Sigmoid colon (tissue), 7 donors: Measurements from ENCODE around the gene CCDC154. TPM values are rescaled to one million over a fixed set of nuclear protein-coding genes. Genes with fewer than 3 reads are reported as not detected.
"Not testable (repeated sequence)": the region's sequence is repeated elsewhere in the genome, so short reads cannot be mapped to it uniquely, and the experiment has no call there.

Experiments used
- DNase-seq: peaks from one replicate; pipeline ENCODE4 v3.0.0-alpha.2; 2019
- H3K27ac ChIP-seq, 4 donors: fragments of 200-600 bp; sonication (generic); one replicate each; pipeline ENCODE4 v1.5.1; 2016 to 2019; ENCODE audit warnings: mild to moderate bottlenecking in 1 of 4
- H3K27me3 ChIP-seq, 3 donors: fragments of 200-600 bp; sonication (generic); one replicate each; pipeline ENCODE4 v1.5.1; 2019; ENCODE audit warnings: mild to moderate bottlenecking in 1 of 3
- H3K36me3 ChIP-seq, 4 donors: fragments of 200-600 bp; sonication (generic); one replicate each; pipeline ENCODE4 v1.5.1; 2016 to 2019
- H3K4me1 ChIP-seq, 4 donors: fragments of 200-600 bp; sonication (generic); one replicate each; pipeline ENCODE4 v1.5.1; 2017 to 2019
- H3K4me3 ChIP-seq, 4 donors: fragments of 200-600 bp; sonication (generic); one replicate each; pipeline ENCODE4 v1.5.1; 2017 to 2019; ENCODE audit warnings: mild to moderate bottlenecking in 2 of 4, moderate library complexity in 1 of 4
- H3K9me3 ChIP-seq, 4 donors: fragments of 200-600 bp in 3 of 4; sonication (generic) in 3 of 4; one replicate each; pipeline versions ENCODE4 v1.5.1 to v1.6.1; 2013 to 2019
- EP300 ChIP-seq, 4 donors: sonication (generic); formaldehyde crosslinking; IDR thresholded peaks; one replicate each; pipeline ENCODE4 v1.6.1; 2017; ENCODE audit warnings: antibody characterized with exemption in 4 of 4
- POLR2A ChIP-seq, 2 donors: fragments of 450-650 bp; IDR thresholded peaks; one replicate each; pipeline ENCODE4 v1.6.1; 2016; ENCODE audit warnings: antibody characterized with exemption in 2 of 2, mild to moderate bottlenecking in 2 of 2, moderate library complexity in 2 of 2
- POLR2AphosphoS5 ChIP-seq, 4 donors: sonication (generic); formaldehyde crosslinking; IDR thresholded peaks; one replicate each; pipeline ENCODE4 v1.6.1; 2017; ENCODE audit warnings: antibody characterized with exemption in 4 of 4
- WGBS, 2 donors: extraction: QIAGEN DNeasy Blood & Tissue Kit; methylation state at CpG; one replicate each; pipeline ENCODE4 v1.1.7; 2013; 5-methylcytosine and 5-hydroxymethylcytosine counted together
- intact Hi-C: fragments of 100-400 bp; cut with DNase I; formaldehyde crosslinking; loops from one replicate; pipeline ENCODE4 v1.15.1; 2023
- polyA plus RNA-seq, 3 donors: library from polyadenylated mRNA; stranded (reverse); fragments of 200-250 nt; gene quantifications; one replicate each; pipeline ENCODE4 v1.2.3, GENCODE V29; 2013
- total RNA-seq, 4 donors: library from RNA; depleted of rRNA; stranded (reverse); fragments of >200 nt; gene quantifications; one replicate each; pipeline ENCODE4 v1.1.0, GENCODE V29; 2016
- TF ChIP-seq, protein P1 (sequence below), 4 experiments: fragments of 450-650 bp in 3 of 4; fragments of 200-600 bp in 1 of 4; IDR thresholded peaks; one replicate each; pipeline ENCODE4 v1.5.1; 2016 to 2019; ENCODE audit warnings: antibody characterized with exemption in 4 of 4, mild to moderate bottlenecking in 3 of 4, moderate library complexity in 2 of 4
- donor health status: healthy with polysubstance abuse.
- donor health status: Bipolar disorder and iron deficiency.
- donor health status: healthy.

The CCDC154 gene
- total and polyA plus RNA-seq, 7 donors = 0.55 to 1.4 TPM; not detected in 5

DNA sequence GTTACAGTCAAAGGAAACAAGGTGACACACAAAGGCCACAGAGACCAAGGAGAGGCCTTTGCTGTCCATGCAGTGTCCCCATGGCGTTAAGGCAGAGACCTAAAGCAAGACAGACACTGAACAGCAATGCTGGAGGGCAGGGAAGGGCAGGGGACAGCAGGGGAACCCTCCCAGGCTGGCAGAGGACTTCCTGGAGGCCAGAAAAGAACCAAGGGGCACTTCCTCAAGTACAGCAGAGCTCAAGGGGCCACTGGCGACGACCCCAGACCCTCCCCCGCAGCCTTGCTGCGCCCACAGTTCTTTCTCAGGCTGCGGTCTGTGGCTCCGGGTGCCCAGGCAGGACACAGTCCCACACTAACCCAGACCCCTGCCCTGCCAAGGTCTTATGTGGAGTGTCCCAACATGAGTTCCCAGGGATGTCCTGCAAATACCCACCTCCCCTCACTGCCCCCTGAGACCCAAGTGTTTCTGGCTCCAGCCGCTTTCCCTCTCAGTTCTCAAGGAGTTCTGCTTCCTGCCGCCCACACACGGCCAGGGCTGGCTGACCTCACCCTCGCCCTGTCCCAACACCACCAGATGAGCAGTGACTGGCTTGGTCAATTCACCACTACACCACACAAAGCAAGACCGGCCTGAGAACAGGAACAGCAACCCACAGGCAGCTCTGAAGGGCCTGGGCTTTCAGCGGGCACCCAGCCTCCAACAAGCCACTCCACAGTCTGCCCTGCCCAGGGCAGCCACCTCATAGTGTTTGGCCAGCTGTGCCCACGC, 26.3 kb upstream of the CCDC154 start:
- Histone ChIP-seq H3K4me1 (peaks cover 0 to 38% (median 30%) of the 10 kb centered on the region in 4 donors), H3K27me3 (no peaks in the 10 kb centered on the region), H3K4me3 (no peak overlapping the region), H3K9me3 (no peaks in the 10 kb centered on the region), H3K36me3 (no peaks in the 10 kb centered on the region), H3K27ac (peak overlapping the region in 1 of 4 donors; percentile 31)
- TF ChIP-seq, protein P1, sequence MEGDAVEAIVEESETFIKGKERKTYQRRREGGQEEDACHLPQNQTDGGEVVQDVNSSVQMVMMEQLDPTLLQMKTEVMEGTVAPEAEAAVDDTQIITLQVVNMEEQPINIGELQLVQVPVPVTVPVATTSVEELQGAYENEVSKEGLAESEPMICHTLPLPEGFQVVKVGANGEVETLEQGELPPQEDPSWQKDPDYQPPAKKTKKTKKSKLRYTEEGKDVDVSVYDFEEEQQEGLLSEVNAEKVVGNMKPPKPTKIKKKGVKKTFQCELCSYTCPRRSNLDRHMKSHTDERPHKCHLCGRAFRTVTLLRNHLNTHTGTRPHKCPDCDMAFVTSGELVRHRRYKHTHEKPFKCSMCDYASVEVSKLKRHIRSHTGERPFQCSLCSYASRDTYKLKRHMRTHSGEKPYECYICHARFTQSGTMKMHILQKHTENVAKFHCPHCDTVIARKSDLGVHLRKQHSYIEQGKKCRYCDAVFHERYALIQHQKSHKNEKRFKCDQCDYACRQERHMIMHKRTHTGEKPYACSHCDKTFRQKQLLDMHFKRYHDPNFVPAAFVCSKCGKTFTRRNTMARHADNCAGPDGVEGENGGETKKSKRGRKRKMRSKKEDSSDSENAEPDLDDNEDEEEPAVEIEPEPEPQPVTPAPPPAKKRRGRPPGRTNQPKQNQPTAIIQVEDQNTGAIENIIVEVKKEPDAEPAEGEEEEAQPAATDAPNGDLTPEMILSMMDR (IDR thresholded peaks at IDR 0.05) = no peak
- TF ChIP-seq EP300 (IDR thresholded peaks at IDR 0.05) = no peak
- TF ChIP-seq POLR2A (IDR thresholded peaks at IDR 0.05) = no peak
- TF ChIP-seq POLR2AphosphoS5 (IDR thresholded peaks at IDR 0.05) = no peak
- intact Hi-C loops = no loop called here
- 75 to 84% methylated on average over 14 of the region's 14 CpGs for WGBS, 2 donors
- DNase-seq = no peak

DNA sequence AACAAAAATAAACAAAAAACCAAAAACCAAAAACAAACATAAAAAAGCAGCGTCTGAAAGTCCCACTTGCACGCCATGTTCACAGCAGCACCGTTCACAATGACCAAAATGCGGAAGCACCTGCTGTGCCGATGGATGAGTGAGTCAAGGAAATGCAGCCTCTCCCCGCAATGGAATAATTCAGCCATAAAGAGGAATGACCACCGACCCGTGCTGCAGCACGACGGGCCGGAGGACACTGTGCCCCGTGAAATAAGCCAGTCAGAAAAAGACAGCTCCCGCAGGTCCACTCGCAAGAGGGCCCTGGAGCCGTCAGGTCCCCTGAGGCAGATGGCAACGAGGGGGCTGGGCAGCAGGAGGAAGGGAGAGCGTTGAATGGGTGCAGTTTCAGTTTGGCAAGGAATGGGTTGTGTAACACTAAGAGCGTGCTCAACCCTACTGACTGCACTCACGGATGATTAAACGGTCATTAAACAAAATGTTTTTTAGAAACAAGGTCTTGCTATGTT, 25.4 kb upstream of the CCDC154 start:
- no peak overlapping the region for H3K4me3 ChIP-seq
- H3K27ac ChIP-seq = no peak overlapping the region
- no peaks in the 10 kb centered on the region for H3K27me3 ChIP-seq
- peaks cover 0 to 33% (median 26%) of the 10 kb centered on the region in 4 donors for H3K4me1 ChIP-seq
- 80 to 84% methylated on average over 20 of the region's 20 CpGs for WGBS, 2 donors
- no peaks in the 10 kb centered on the region for H3K9me3 ChIP-seq
- H3K36me3 ChIP-seq = peaks cover 0 to 2% (median 0%) of the 10 kb centered on the region in 4 donors
- intact Hi-C loops = no loop called here
- TF ChIP-seq POLR2AphosphoS5 (IDR thresholded peaks at IDR 0.05) = no peak
- no peak for DNase-seq

DNA sequence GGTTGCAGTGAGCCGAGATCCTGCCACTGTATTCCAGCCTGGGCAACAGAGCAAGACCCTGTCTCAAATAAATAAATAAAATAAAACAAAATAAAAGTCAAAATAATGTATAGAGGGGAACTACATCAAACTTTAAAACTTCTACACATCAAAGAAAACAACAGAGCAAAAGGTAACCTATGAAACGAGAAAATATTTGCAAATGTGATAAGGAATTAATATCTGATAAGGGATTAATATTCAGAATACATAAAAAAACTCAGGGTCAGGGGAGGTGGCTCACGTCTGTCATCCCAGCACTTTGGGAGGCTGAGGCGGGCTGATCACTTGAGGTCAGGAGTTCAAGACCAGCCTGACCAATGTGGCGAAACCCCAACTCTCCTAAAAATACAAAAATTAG, 24.8 kb upstream of the CCDC154 start:
- intact Hi-C loops, H3K36me3 ChIP-seq, DNase-seq, H3K9me3 ChIP-seq, H3K4me3 ChIP-seq, H3K27me3 ChIP-seq, H3K27ac ChIP-seq: not testable (repeated sequence)
- peaks cover 0 to 31% (median 23%) of the 10 kb centered on the region in 4 donors for H3K4me1 ChIP-seq
- 78 to 87% methylated on average over 5 of the region's 5 CpGs for WGBS, 2 donors

DNA sequence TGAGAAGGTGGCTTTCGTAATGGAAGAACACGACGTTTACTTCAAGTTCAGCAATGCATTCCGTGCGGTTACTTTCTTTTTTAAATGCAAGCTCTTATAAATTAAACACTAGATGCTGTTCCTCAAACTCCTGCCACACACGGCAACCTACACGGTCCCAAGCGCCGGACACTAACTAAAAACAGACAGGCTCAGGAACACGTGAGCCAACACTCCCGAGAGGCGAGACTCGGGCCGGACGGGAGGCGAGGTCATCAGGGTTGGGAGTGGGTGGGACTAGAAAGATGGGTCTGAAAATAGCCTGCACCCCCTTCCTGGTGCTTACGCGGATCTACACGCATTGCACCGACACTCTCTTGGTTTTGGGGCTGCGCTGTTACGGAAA, 24.1 kb upstream of the CCDC154 start:
- 92 to 93% methylated on average over 22 of the region's 22 CpGs for WGBS, 2 donors
- H3K4me1 ChIP-seq = peaks cover 0 to 24% (median 15%) of the 10 kb centered on the region in 4 donors
- no peak overlapping the region for H3K4me3 ChIP-seq
- H3K27ac ChIP-seq = no peak overlapping the region
- intact Hi-C loops = no loop called here
- DNase-seq = no peak
- TF ChIP-seq EP300 (IDR thresholded peaks at IDR 0.05) = no peak
- H3K9me3 ChIP-seq = no peaks in the 10 kb centered on the region
- H3K36me3 ChIP-seq = peaks cover 0 to 14% (median 0%) of the 10 kb centered on the region in 4 donors
- H3K27me3 ChIP-seq = no peaks in the 10 kb centered on the region

DNA sequence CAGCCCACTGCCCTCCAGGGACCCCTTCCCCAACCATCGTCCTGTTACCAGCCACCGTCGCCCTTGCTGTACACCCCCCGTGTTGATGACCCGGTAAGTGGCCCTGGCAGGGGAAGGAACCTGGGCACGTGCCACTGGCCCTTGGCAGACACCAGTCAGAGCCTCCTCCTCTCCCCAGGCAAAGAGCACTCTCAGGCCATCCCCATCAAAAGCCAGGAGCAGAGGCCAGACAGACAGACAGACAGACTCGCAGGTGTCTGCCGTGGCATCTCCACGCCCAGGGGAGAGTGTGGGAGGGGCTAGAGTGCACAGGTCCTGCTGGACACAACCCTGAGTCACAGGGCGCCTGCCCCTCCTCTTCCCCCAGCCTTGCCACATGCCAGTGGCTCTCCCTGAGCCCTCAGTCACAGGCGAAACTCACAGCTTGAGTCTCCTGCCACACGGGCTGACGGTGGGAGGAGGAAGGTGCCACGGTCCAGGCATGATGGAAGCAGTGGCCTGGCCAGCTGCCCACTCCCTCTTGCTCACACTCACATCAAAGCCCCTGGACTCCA, 22.7 kb upstream of the CCDC154 start:
- no peak overlapping the region for H3K4me3 ChIP-seq
- H3K27me3 ChIP-seq = no peaks in the 10 kb centered on the region
- no peak overlapping the region for H3K27ac ChIP-seq
- H3K36me3 ChIP-seq = peaks cover 0 to 18% (median 0%) of the 10 kb centered on the region in 4 donors
- DNase-seq = no peak
- H3K9me3 ChIP-seq = no peaks in the 10 kb centered on the region
- TF ChIP-seq POLR2AphosphoS5 (IDR thresholded peaks at IDR 0.05) = no peak
- TF ChIP-seq, protein P1 (IDR thresholded peaks at IDR 0.05) = no peak
- TF ChIP-seq POLR2A (IDR thresholded peaks at IDR 0.05) = no peak
- no peak for TF ChIP-seq EP300 (IDR thresholded peaks at IDR 0.05)
- 82 to 86% methylated on average over 14 of the region's 14 CpGs for WGBS, 2 donors
- peaks cover 0 to 15% (median 9%) of the 10 kb centered on the region in 4 donors for H3K4me1 ChIP-seq
- intact Hi-C loops = no loop called here

DNA sequence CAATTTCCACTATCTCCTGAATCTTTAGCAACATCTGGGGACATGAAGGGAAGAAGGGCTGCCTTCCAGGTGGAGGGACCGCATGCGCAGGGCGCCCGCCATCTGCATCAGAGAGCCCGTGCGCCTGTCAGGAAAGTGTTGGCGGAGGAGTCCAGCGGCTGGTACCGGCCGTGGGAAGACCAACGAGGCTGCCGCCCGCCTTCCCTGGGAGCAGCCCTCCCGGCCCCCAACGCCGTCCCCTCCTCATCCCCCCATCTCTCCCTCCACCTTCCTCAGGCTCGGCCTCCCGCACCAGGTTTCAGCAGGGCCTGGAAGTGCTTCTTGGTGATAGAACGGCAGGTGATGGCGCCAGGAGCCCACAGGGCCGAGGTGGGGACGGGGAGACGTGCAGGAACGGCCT, 21.7 kb upstream of the CCDC154 start:
- TF ChIP-seq POLR2A (IDR thresholded peaks at IDR 0.05) = no peak
- TF ChIP-seq EP300 (IDR thresholded peaks at IDR 0.05) = no peak
- TF ChIP-seq, protein P1 (IDR thresholded peaks at IDR 0.05) = no peak
- no peak for TF ChIP-seq POLR2AphosphoS5 (IDR thresholded peaks at IDR 0.05)
- DNase-seq = no peak
- Histone ChIP-seq H3K4me3 (no peak overlapping the region), H3K9me3 (no peaks in the 10 kb centered on the region), H3K36me3 (peaks cover 0 to 24% (median 3%) of the 10 kb centered on the region in 4 donors), H3K27me3 (no peaks in the 10 kb centered on the region), H3K27ac (no peak overlapping the region), H3K4me1 (peaks cover 0 to 15% (median 9%) of the 10 kb centered on the region in 4 donors)
- intact Hi-C loops = no loop called here
- WGBS, 2 donors = 92 to 94% methylated on average over 24 of the region's 24 CpGs
